DOHH2 (cell line): ENCODE data around the gene RNF187.

Experiments
- H3F3A ChIP-seq: fragments of 200-600 bp; sonication (generic), shearing (Covaris generic); 2 replicates; pipeline ENCODE4 v1.6.0; 2016; ENCODE audit warnings: antibody characterized with exemption, mild to moderate bottlenecking; ENCODE audit not compliant: control insufficient read depth, insufficient read depth
- H3K27ac ChIP-seq: fragments of 200-600 bp; sonication (generic); 2 replicates; pipeline ENCODE4 v1.5.1; 2014; ENCODE audit warnings: low read depth, mild to moderate bottlenecking, low read length, moderate library complexity
- H3K27me3 ChIP-seq: fragments of 200-600 bp; sonication (generic); 2 replicates; pipeline ENCODE4 v1.6.1; 2014; ENCODE audit warnings: mild to moderate bottlenecking, low read length, mixed read lengths; ENCODE audit not compliant: control insufficient read depth
- H3K36me3 ChIP-seq: fragments of 200-600 bp; sonication (generic); 2 replicates; pipeline ENCODE4 v1.6.1; 2014; ENCODE audit warnings: mild to moderate bottlenecking, low read length, moderate library complexity, mixed read lengths; ENCODE audit not compliant: control insufficient read depth
- H3K4me1 ChIP-seq: fragments of 200-600 bp; sonication (generic); 2 replicates; pipeline ENCODE4 v1.6.1; 2014; ENCODE audit warnings: mild to moderate bottlenecking, low read length, mixed read lengths; ENCODE audit not compliant: control insufficient read depth
- H3K4me2 ChIP-seq: fragments of 200-600 bp; sonication (generic); 2 replicates; pipeline ENCODE4 v1.6.0; 2014; ENCODE audit warnings: mild to moderate bottlenecking, low read length, moderate library complexity
- H3K4me3 ChIP-seq: fragments of 200-600 bp; sonication (generic); 2 replicates; pipeline ENCODE4 v1.5.1; 2014; ENCODE audit warnings: mild to moderate bottlenecking, low read length, mixed read lengths
- H3K79me2 ChIP-seq: fragments of 200-600 bp; sonication (generic); 2 replicates; pipeline ENCODE4 v1.6.1; 2014; ENCODE audit warnings: mild to moderate bottlenecking, low read length, mixed read lengths; ENCODE audit not compliant: control insufficient read depth
- H3K9me2 ChIP-seq: fragments of 200-600 bp; sonication (generic); replicated peaks from 2 replicates; pipeline ENCODE4 v1.6.1; 2014; ENCODE audit warnings: mild to moderate bottlenecking, low read length, mixed read lengths; ENCODE audit not compliant: control insufficient read depth
- H3K9me3 ChIP-seq: fragments of 200-600 bp; sonication (generic); 2 replicates; pipeline ENCODE4 v1.6.1; 2014; ENCODE audit warnings: antibody characterized with exemption, low read length, mixed read lengths; ENCODE audit not compliant: control insufficient read depth, insufficient read depth
- H4K20me1 ChIP-seq: fragments of 200-600 bp; sonication (generic); 2 replicates; pipeline ENCODE4 v1.6.0; 2014; ENCODE audit warnings: low read depth, mild to moderate bottlenecking, antibody characterized with exemption, low read length, moderate library complexity; ENCODE audit not compliant: control insufficient read depth, insufficient read depth
- CTCF ChIP-seq: fragments of 200-600 bp; sonication (generic); IDR thresholded peaks from one replicate; pipeline ENCODE4 v1.5.1; 2014; ENCODE audit warnings: antibody characterized with exemption, mild to moderate bottlenecking, low read depth, low read length; ENCODE audit not compliant: poor library complexity, severe bottlenecking
- EZH2phosphoT487 ChIP-seq: fragments of 200-600 bp; sonication (generic); IDR thresholded peaks from 2 replicates; pipeline ENCODE4 v1.6.1; 2017; ENCODE audit warnings: borderline replicate concordance, mild to moderate bottlenecking, antibody characterized with exemption, low read length, moderate library complexity, mixed read lengths

RNF187 gene

GRCh38 chr1:228453614-228454013 lies 33.6 kb upstream of the RNF187 start:
- H3K27me3 ChIP-seq: no peaks in the 10 kb centered on the region
- H3K9me3 ChIP-seq: no peaks in the 10 kb centered on the region
- no peaks in the 10 kb centered on the region for H3K79me2 ChIP-seq
- H3K4me2 ChIP-seq: no peak overlapping the region
- no peaks in the 10 kb centered on the region for H3F3A ChIP-seq
- TF ChIP-seq CTCF: no peak
- TF ChIP-seq EZH2phosphoT487: no peak
- no peaks in the 10 kb centered on the region for H4K20me1 ChIP-seq
- no peak overlapping the region for H3K4me3 ChIP-seq
- H3K27ac ChIP-seq: no peak overlapping the region
- no peaks in the 10 kb centered on the region for H3K4me1 ChIP-seq
- H3K36me3 ChIP-seq: no peaks in the 10 kb centered on the region
- no peaks in the 10 kb centered on the region for H3K9me2 ChIP-seq

GRCh38 chr1:228454238-228454637 lies 32.9 kb upstream of the RNF187 start:
- H3K9me3 ChIP-seq: no peaks in the 10 kb centered on the region
- H3K79me2 ChIP-seq: no peaks in the 10 kb centered on the region
- no peaks in the 10 kb centered on the region for H3K36me3 ChIP-seq
- H3F3A ChIP-seq: no peaks in the 10 kb centered on the region
- H3K4me3 ChIP-seq: no peak overlapping the region
- H4K20me1 ChIP-seq: no peaks in the 10 kb centered on the region
- no peak overlapping the region for H3K4me2 ChIP-seq
- TF ChIP-seq CTCF (no peak), EZH2phosphoT487 (no peak)
- H3K27ac ChIP-seq: no peak overlapping the region
- H3K9me2 ChIP-seq: no peaks in the 10 kb centered on the region
- H3K4me1 ChIP-seq: no peaks in the 10 kb centered on the region
- H3K27me3 ChIP-seq: no peaks in the 10 kb centered on the region

GRCh38 chr1:228455715-228456114 lies 31.5 kb upstream of the RNF187 start:
- Histone ChIP-seq H3F3A (no peaks in the 10 kb centered on the region), H3K79me2 (no peaks in the 10 kb centered on the region), H4K20me1 (no peaks in the 10 kb centered on the region), H3K36me3 (no peaks in the 10 kb centered on the region), H3K4me2 (no peak overlapping the region), H3K27ac (no peak overlapping the region), H3K4me3 (no peak overlapping the region), H3K9me2 (no peaks in the 10 kb centered on the region), H3K4me1 (no peaks in the 10 kb centered on the region), H3K27me3 (no peaks in the 10 kb centered on the region), H3K9me3 (no peaks in the 10 kb centered on the region)
- TF ChIP-seq EZH2phosphoT487 (no peak), CTCF (no peak)
